Measurements from ENCODE around the gene ZNF860.
A peak's percentile ranks its signal among the peaks of the same experiment; 100 is the strongest.

The ZNF860 gene

DNA sequence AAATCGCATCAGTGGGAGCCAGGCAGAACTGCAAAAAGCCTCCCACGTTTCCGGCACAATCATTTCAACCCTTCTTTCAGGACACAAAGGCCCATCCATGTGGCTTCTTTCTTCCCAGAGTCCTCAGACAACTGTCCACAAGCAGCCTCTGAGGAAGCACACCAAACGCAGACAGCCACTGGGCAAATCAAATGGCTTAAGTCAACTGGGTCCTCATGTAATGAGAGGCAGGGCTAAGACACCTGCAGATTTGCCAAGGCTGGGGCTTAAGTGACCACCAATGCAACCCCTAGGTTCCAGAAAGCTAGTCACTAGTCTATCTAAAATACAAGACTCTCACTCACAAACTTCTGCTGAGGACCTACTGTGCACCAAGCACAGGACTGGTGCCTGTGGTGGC lies 8.5 kb upstream of the ZNF860 start:
- Histone ChIP-seq H2BK15ac (ENCODE audit: low read length) (no peak overlapping the region), H2BK120ac (ENCODE audit: low read depth, low read length) (no peak overlapping the region), H3K4me3 (ENCODE audit: low read length in 2 of 2) (no peak overlapping the region), H3K4me1 (ENCODE audit: control insufficient read depth in 2 of 2, insufficient read depth in 1 of 2, low read depth in 1 of 2, low read length in 2 of 2) (peaks cover 0 to 7% of the 10 kb centered on the region in 2 donors), H3K4me2 (ENCODE audit: insufficient read depth, low read length, poor library complexity, severe bottlenecking) (no peak overlapping the region), H2AFZ (ENCODE audit: low read length) (no peak overlapping the region), H2BK12ac (ENCODE audit: low read length) (no peak overlapping the region), H3K9me3 (replicated peaks in 1 of 2; ENCODE audit: control insufficient read depth in 2 of 2, insufficient read depth in 1 of 2, low read depth in 1 of 2, low read length in 2 of 2) (no peaks in the 10 kb centered on the region), H3K23ac (ENCODE audit: low read depth, low read length, poor library complexity) (peak overlapping the region; percentile 36), H3K36me3 (replicated peaks in 1 of 2; ENCODE audit: control insufficient read depth in 2 of 2, insufficient read depth in 2 of 2, low read length in 2 of 2) (no peaks in the 10 kb centered on the region), H3K9ac (ENCODE audit: low read depth, low read length, poor library complexity) (no peak overlapping the region), H4K91ac (ENCODE audit: low read depth, low read length, poor library complexity) (no peak overlapping the region), H3K4ac (ENCODE audit: low read length) (no peak overlapping the region), H3K27me3 (ENCODE audit: control insufficient read depth in 3 of 3, insufficient read depth in 3 of 3, low read depth in 1 of 3, low read length in 3 of 3) (no peaks in the 10 kb centered on the region), H2AK5ac (ENCODE audit: low read depth, low read length) (no peak overlapping the region), H3K18ac (ENCODE audit: low read length) (peak overlapping the region; percentile 41), H3K79me1 (ENCODE audit: low read depth, low read length) (no peaks in the 10 kb centered on the region), H3K27ac (replicated peaks; ENCODE audit: low read length) (no peak overlapping the region), H2BK5ac (ENCODE audit: low read length) (no peak overlapping the region), H4K8ac (ENCODE audit: low read depth, low read length) (no peak overlapping the region), H3K14ac (ENCODE audit: low read length) (no peak overlapping the region)
- DNase-seq (ENCODE audit: low spot score) = no peak
- WGBS, 2 donors (ENCODE audit: extremely low coverage in 2 of 2, insufficient read length in 2 of 2, insufficient replicate concordance in 1 of 2) = no CpG with 5 or more reads among the region's 4 CpGs

DNA sequence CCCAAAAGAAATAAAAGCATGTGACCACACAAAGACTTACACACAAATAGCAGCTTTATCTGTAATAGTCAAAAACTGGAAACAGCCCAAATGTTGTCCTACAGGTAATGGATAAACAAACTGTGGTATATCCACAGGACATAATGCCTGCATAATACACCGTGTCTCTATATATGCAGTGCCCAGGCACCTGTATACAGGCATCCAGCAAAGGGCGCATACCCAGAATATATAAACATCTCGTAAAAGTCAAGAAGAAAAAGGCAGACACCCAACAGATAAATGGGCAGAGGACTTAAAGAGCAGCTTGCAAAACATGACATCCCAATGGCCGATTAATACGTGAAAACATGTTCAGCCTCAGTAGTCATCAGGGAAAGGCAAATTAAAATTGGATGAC lies 7.7 kb upstream of the ZNF860 start:
- Histone ChIP-seq H4K8ac (ENCODE audit: low read depth, low read length) (no peak overlapping the region), H2BK5ac (ENCODE audit: low read length) (no peak overlapping the region), H3K4me3 (ENCODE audit: low read length in 2 of 2) (no peak overlapping the region), H2BK12ac (ENCODE audit: low read length) (no peak overlapping the region), H3K27me3 (ENCODE audit: control insufficient read depth in 3 of 3, insufficient read depth in 3 of 3, low read depth in 1 of 3, low read length in 3 of 3) (no peaks in the 10 kb centered on the region), H2AK5ac (ENCODE audit: low read depth, low read length) (no peak overlapping the region), H3K23ac (ENCODE audit: low read depth, low read length, poor library complexity) (no peak overlapping the region), H2BK120ac (ENCODE audit: low read depth, low read length) (no peak overlapping the region), H3K27ac (replicated peaks; ENCODE audit: low read length) (no peak overlapping the region), H3K4ac (ENCODE audit: low read length) (no peak overlapping the region), H3K14ac (ENCODE audit: low read length) (no peak overlapping the region), H3K4me2 (ENCODE audit: insufficient read depth, low read length, poor library complexity, severe bottlenecking) (no peak overlapping the region), H3K4me1 (ENCODE audit: control insufficient read depth in 2 of 2, insufficient read depth in 1 of 2, low read depth in 1 of 2, low read length in 2 of 2) (peaks cover 0 to 7% of the 10 kb centered on the region in 2 donors), H3K9ac (ENCODE audit: low read depth, low read length, poor library complexity) (no peak overlapping the region), H3K18ac (ENCODE audit: low read length) (no peak overlapping the region), H3K36me3 (replicated peaks in 1 of 2; ENCODE audit: control insufficient read depth in 2 of 2, insufficient read depth in 2 of 2, low read length in 2 of 2) (no peaks in the 10 kb centered on the region), H4K91ac (ENCODE audit: low read depth, low read length, poor library complexity) (no peak overlapping the region), H3K9me3 (replicated peaks in 1 of 2; ENCODE audit: control insufficient read depth in 2 of 2, insufficient read depth in 1 of 2, low read depth in 1 of 2, low read length in 2 of 2) (no peaks in the 10 kb centered on the region), H2BK15ac (ENCODE audit: low read length) (no peak overlapping the region), H3K79me1 (ENCODE audit: low read depth, low read length) (no peaks in the 10 kb centered on the region), H2AFZ (ENCODE audit: low read length) (no peak overlapping the region)
- no peak for DNase-seq (ENCODE audit: low spot score)
- no CpG with 5 or more reads among the region's 5 CpGs for WGBS, 2 donors (ENCODE audit: extremely low coverage in 2 of 2, insufficient read length in 2 of 2, insufficient replicate concordance in 1 of 2)

DNA sequence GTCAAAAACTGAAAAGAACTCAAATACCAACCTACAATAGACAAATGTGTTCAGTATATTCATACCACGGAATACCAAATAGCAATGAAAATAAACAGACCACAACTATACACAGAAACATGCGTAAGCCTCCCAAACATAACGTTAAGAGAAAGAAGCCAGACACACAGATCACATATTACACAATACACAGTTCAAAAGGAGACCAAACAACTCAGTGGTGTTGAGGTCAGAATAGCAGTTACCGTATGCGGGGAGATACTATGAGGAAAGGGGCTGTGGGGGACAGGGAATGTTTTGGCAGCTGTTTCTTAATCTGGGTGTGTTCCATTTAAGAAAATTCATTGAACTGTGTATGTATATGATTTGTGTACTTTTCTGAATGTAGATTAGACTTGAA lies 7.1 kb upstream of the ZNF860 start:
- H3K23ac ChIP-seq (ENCODE audit: low read depth, low read length, poor library complexity) = no peak overlapping the region

DNA sequence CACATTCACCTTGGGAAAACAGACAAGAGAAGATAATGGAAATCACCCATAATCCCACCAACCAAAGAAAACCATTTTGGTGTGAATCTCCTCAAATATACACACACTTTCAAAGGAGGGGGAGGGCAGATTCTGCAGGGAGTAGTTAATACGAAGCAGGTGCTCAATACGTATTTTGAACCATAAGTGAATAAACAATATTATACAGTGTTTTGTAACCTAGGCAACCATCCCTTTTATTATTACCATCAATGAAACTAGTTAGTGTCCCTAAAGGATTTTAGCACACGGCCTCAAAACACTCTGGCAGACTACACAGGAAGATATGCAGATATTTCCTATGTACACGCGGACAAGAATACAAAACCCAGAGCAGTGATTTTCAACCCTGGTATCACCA lies 6.6 kb upstream of the ZNF860 start:
- H4K8ac ChIP-seq (ENCODE audit: low read depth, low read length) = no peak overlapping the region
- H3K27me3 ChIP-seq (ENCODE audit: control insufficient read depth in 3 of 3, insufficient read depth in 3 of 3, low read depth in 1 of 3, low read length in 3 of 3) = peaks cover 0 to 9% (median 0%) of the 10 kb centered on the region in 3 experiments
- no peak overlapping the region for H2BK5ac ChIP-seq (ENCODE audit: low read length)
- H2BK120ac ChIP-seq (ENCODE audit: low read depth, low read length) = no peak overlapping the region
- H2AK5ac ChIP-seq (ENCODE audit: low read depth, low read length) = no peak overlapping the region
- no peak overlapping the region for H3K27ac ChIP-seq (replicated peaks; ENCODE audit: low read length)
- no peak overlapping the region for H3K23ac ChIP-seq (ENCODE audit: low read depth, low read length, poor library complexity)
- no peak overlapping the region for H3K18ac ChIP-seq (ENCODE audit: low read length)
- no peak overlapping the region for H3K4ac ChIP-seq (ENCODE audit: low read length)
- H3K14ac ChIP-seq (ENCODE audit: low read length) = no peak overlapping the region
- H3K9me3 ChIP-seq (replicated peaks in 1 of 2; ENCODE audit: control insufficient read depth in 2 of 2, insufficient read depth in 1 of 2, low read depth in 1 of 2, low read length in 2 of 2) = no peaks in the 10 kb centered on the region
- no peak overlapping the region for H2BK15ac ChIP-seq (ENCODE audit: low read length)
- no peak overlapping the region for H2AFZ ChIP-seq (ENCODE audit: low read length)
- H3K4me1 ChIP-seq (ENCODE audit: control insufficient read depth in 2 of 2, insufficient read depth in 1 of 2, low read depth in 1 of 2, low read length in 2 of 2) = peaks cover 0 to 3% of the 10 kb centered on the region in 2 donors
- no peaks in the 10 kb centered on the region for H3K79me1 ChIP-seq (ENCODE audit: low read depth, low read length)
- H4K91ac ChIP-seq (ENCODE audit: low read depth, low read length, poor library complexity) = no peak overlapping the region
- no peak overlapping the region for H3K4me2 ChIP-seq (ENCODE audit: insufficient read depth, low read length, poor library complexity, severe bottlenecking)
- DNase-seq (ENCODE audit: low spot score) = no peak
- H3K4me3 ChIP-seq (ENCODE audit: low read length in 2 of 2) = no peak overlapping the region
- H3K9ac ChIP-seq (ENCODE audit: low read depth, low read length, poor library complexity) = no peak overlapping the region
- no CpG with 5 or more reads among the region's 5 CpGs for WGBS, 2 donors (ENCODE audit: extremely low coverage in 2 of 2, insufficient read length in 2 of 2, insufficient replicate concordance in 1 of 2)
- H3K36me3 ChIP-seq (replicated peaks in 1 of 2; ENCODE audit: control insufficient read depth in 2 of 2, insufficient read depth in 2 of 2, low read length in 2 of 2) = no peaks in the 10 kb centered on the region
- H2BK12ac ChIP-seq (ENCODE audit: low read length) = no peak overlapping the region

More for the DNA sequence above, 7.1 kb upstream of the ZNF860 start:
- Histone ChIP-seq H3K4me2 (ENCODE audit: insufficient read depth, low read length, poor library complexity, severe bottlenecking) (no peak overlapping the region), H2AFZ (ENCODE audit: low read length) (no peak overlapping the region), H3K18ac (ENCODE audit: low read length) (no peak overlapping the region), H2BK12ac (ENCODE audit: low read length) (no peak overlapping the region), H3K9ac (ENCODE audit: low read depth, low read length, poor library complexity) (no peak overlapping the region), H3K27ac (replicated peaks; ENCODE audit: low read length) (no peak overlapping the region), H2AK5ac (ENCODE audit: low read depth, low read length) (no peak overlapping the region), H3K4me3 (ENCODE audit: low read length in 2 of 2) (no peak overlapping the region), H2BK15ac (ENCODE audit: low read length) (no peak overlapping the region), H3K14ac (ENCODE audit: low read length) (no peak overlapping the region), H2BK5ac (ENCODE audit: low read length) (no peak overlapping the region), H3K9me3 (replicated peaks in 1 of 2; ENCODE audit: control insufficient read depth in 2 of 2, insufficient read depth in 1 of 2, low read depth in 1 of 2, low read length in 2 of 2) (no peaks in the 10 kb centered on the region), H3K36me3 (replicated peaks in 1 of 2; ENCODE audit: control insufficient read depth in 2 of 2, insufficient read depth in 2 of 2, low read length in 2 of 2) (no peaks in the 10 kb centered on the region), H4K91ac (ENCODE audit: low read depth, low read length, poor library complexity) (no peak overlapping the region), H3K27me3 (ENCODE audit: control insufficient read depth in 3 of 3, insufficient read depth in 3 of 3, low read depth in 1 of 3, low read length in 3 of 3) (peaks cover 0 to 6% (median 0%) of the 10 kb centered on the region in 3 experiments), H3K4ac (ENCODE audit: low read length) (no peak overlapping the region), H3K4me1 (ENCODE audit: control insufficient read depth in 2 of 2, insufficient read depth in 1 of 2, low read depth in 1 of 2, low read length in 2 of 2) (peaks cover 0 to 3% of the 10 kb centered on the region in 2 donors), H4K8ac (ENCODE audit: low read depth, low read length) (no peak overlapping the region), H3K79me1 (ENCODE audit: low read depth, low read length) (no peaks in the 10 kb centered on the region), H2BK120ac (ENCODE audit: low read depth, low read length) (no peak overlapping the region)
- no peak for DNase-seq (ENCODE audit: low spot score)
- WGBS, 2 donors (ENCODE audit: extremely low coverage in 2 of 2, insufficient read length in 2 of 2, insufficient replicate concordance in 1 of 2) = no CpG with 5 or more reads among the region's 5 CpGs

Measured in neuronal stem cell (in vitro differentiated cells).